Right kidney (tissue), 1 donor: ENCODE data around the gene CDH20.
A peak's percentile ranks its signal among the peaks of the same experiment; 100 is the strongest.

ENCODE experiments used
- DNase-seq: peaks from one replicate; pipeline ENCODE4 v3.0.0-alpha.2; 2016

CDH20 gene

GRCh38 chr18:61578846-61579245, 245.6 kb downstream of the CDH20 start:
- no peak for DNase-seq

- DNase-seq = no peak
These were observed 246.4 kb downstream of the CDH20 start for GRCh38 chr18:61579581-61579980.

- no peak for DNase-seq
These were observed 246.8 kb downstream of the CDH20 start for GRCh38 chr18:61580046-61580445.

GRCh38 chr18:61581578-61582201, 248.5 kb downstream of the CDH20 start:
- DNase-seq = peak; percentile 91

- DNase-seq = no peak
These were observed 249.0 kb downstream of the CDH20 start for GRCh38 chr18:61582202-61582710.

GRCh38 chr18:61583548-61583947, 250.3 kb downstream of the CDH20 start:
- DNase-seq = no peak

GRCh38 chr18:61587865-61588264, 254.6 kb downstream of the CDH20 start:
- DNase-seq = no peak

GRCh38 chr18:61589053-61589723, 256.0 kb downstream of the CDH20 start:
- DNase-seq = no peak

GRCh38 chr18:61589724-61590065, 256.5 kb downstream of the CDH20 start:
- DNase-seq = no peak

GRCh38 chr18:61591253-61591652, 258.0 kb downstream of the CDH20 start:
- DNase-seq = no peak

GRCh38 chr18:61595615-61596251, 262.5 kb downstream of the CDH20 start:
- no peak for DNase-seq

GRCh38 chr18:61596296-61596695, 263.1 kb downstream of the CDH20 start:
- no peak for DNase-seq

- no peak for DNase-seq
These were observed 264.1 kb downstream of the CDH20 start for GRCh38 chr18:61597316-61597715.

- DNase-seq = no peak
These were observed 267.2 kb downstream of the CDH20 start for GRCh38 chr18:61600422-61600821.

GRCh38 chr18:61602836-61603235, 269.6 kb downstream of the CDH20 start:
- no peak for DNase-seq
